CD14-positive monocyte (primary cell): ENCODE results near the gene ENO2. TPM values are rescaled to one million over a fixed set of nuclear protein-coding genes. Genes with fewer than 3 reads are reported as not detected.

Source experiments
- DNase-seq, 3 donors: peaks; one replicate each; pipeline ENCODE4 v3.0.0-alpha.2; 2011 to 2022
- H2AFZ ChIP-seq: 2 replicates; pipeline ENCODE4 v1.6.0; 2012; ENCODE audit warnings: mild to moderate bottlenecking, low read depth, low read length, inconsistent platforms; ENCODE audit not compliant: insufficient read depth, poor library complexity, severe bottlenecking
- H3K27ac ChIP-seq, 2 donors: 1 replicate in 1 of 2; 2 replicates in 1 of 2; pipeline ENCODE4 v1.5.1; 2012 to 2013; ENCODE audit warnings: low read length in 2 of 2, control low read depth in 1 of 2, inconsistent platforms in 1 of 2, low read depth in 1 of 2, mild to moderate bottlenecking in 1 of 2
- H3K27me3 ChIP-seq, 2 donors: one replicate each; pipeline versions ENCODE4 v1.6.0 to v1.6.1; 2011 to 2013; ENCODE audit warnings: low read length in 2 of 2; ENCODE audit not compliant: control insufficient read depth in 2 of 2, insufficient read depth in 2 of 2
- H3K36me3 ChIP-seq, 2 donors: replicated peaks in 1 of 2; 1 replicate in 1 of 2; 2 replicates in 1 of 2; pipeline versions ENCODE4 v1.5.1 to v1.6.1; 2012 to 2013; ENCODE audit warnings: low read length in 2 of 2, control low read depth in 1 of 2, inconsistent platforms in 1 of 2, mild to moderate bottlenecking in 1 of 2; ENCODE audit not compliant: insufficient read depth in 2 of 2, control insufficient read depth in 1 of 2
- H3K4me1 ChIP-seq, 2 donors: 1 replicate in 1 of 2; 2 replicates in 1 of 2; pipeline versions ENCODE4 v1.5.1 to v1.6.1; 2012 to 2013; ENCODE audit warnings: low read length in 2 of 2, control low read depth in 1 of 2, inconsistent platforms in 1 of 2, mild to moderate bottlenecking in 1 of 2, moderate library complexity in 1 of 2; ENCODE audit not compliant: insufficient read depth in 2 of 2, control insufficient read depth in 1 of 2
- H3K4me2 ChIP-seq: replicated peaks from 2 replicates; pipeline ENCODE3; 2012; ENCODE audit warnings: low read length, moderate library complexity, mild to moderate bottlenecking; ENCODE audit not compliant: poor library complexity, severe bottlenecking; ENCODE audit errors: extremely low read depth
- H3K4me3 ChIP-seq, 3 experiments: fragments of 200-600 bp in 1 of 3; sonication (generic) in 1 of 3; replicated peaks in 1 of 3; 1 replicate in 2 of 3; 2 replicates in 1 of 3; pipeline ENCODE4 v1.5.1; 2011 to 2013; ENCODE audit warnings: low read length in 3 of 3, mild to moderate bottlenecking in 3 of 3, control low read depth in 2 of 3, low read depth in 2 of 3, inconsistent platforms in 1 of 3, moderate library complexity in 1 of 3
- H3K79me2 ChIP-seq: 2 replicates; pipeline ENCODE4 v1.6.0; 2012; ENCODE audit warnings: mild to moderate bottlenecking, control low read depth, inconsistent platforms, low read length, moderate library complexity; ENCODE audit not compliant: insufficient read depth
- H3K9ac ChIP-seq: 2 replicates; pipeline ENCODE4 v1.6.0; 2017; ENCODE audit warnings: low read length, mild to moderate bottlenecking; ENCODE audit not compliant: insufficient read depth, poor library complexity, severe bottlenecking
- H3K9me3 ChIP-seq, 2 donors: replicated peaks in 1 of 2; 1 replicate in 1 of 2; 2 replicates in 1 of 2; pipeline versions ENCODE4 v1.5.1 to v1.6.1; 2012 to 2013; ENCODE audit warnings: low read length in 2 of 2, control low read depth in 1 of 2; ENCODE audit not compliant: control insufficient read depth in 1 of 2, insufficient read depth in 1 of 2
- H4K20me1 ChIP-seq: 2 replicates; pipeline ENCODE4 v1.6.0; 2012; ENCODE audit warnings: mild to moderate bottlenecking, low read length, control low read depth, moderate library complexity; ENCODE audit not compliant: insufficient read depth
- H3K27ac Mint-ChIP-seq, 7 donors: one replicate each; pipeline ENCODE4 v1.8.0; 2020; ENCODE audit warnings: mild to moderate bottlenecking in 7 of 7, mixed read lengths in 7 of 7, moderate library complexity in 6 of 7, inconsistent platforms in 2 of 7
- H3K27me3 Mint-ChIP-seq, 3 donors: one replicate each; pipeline ENCODE4 v1.8.0; 2021 to 2022; ENCODE audit warnings: low read depth in 3 of 3, mild to moderate bottlenecking in 3 of 3, mixed read lengths in 3 of 3, moderate library complexity in 3 of 3, inconsistent platforms in 1 of 3
- H3K36me3 Mint-ChIP-seq, 2 donors: one replicate each; pipeline ENCODE4 v1.8.0; 2020; ENCODE audit warnings: mixed read lengths in 2 of 2, inconsistent platforms in 1 of 2, mild to moderate bottlenecking in 1 of 2
- H3K4me1 Mint-ChIP-seq: one replicate; pipeline ENCODE4 v1.8.0; 2020; ENCODE audit warnings: mild to moderate bottlenecking, mixed read lengths
- H3K4me3 Mint-ChIP-seq, 2 donors: one replicate each; pipeline ENCODE4 v1.8.0; 2020; ENCODE audit warnings: mild to moderate bottlenecking in 2 of 2, mixed read lengths in 2 of 2, moderate library complexity in 1 of 2
- H3K9me3 Mint-ChIP-seq, 7 donors: one replicate each; pipeline ENCODE4 v1.8.0; 2020 to 2022; ENCODE audit warnings: mixed read lengths in 7 of 7, mild to moderate bottlenecking in 6 of 7, moderate library complexity in 6 of 7, inconsistent platforms in 2 of 7
- WGBS: methylation state at CpG from one replicate; pipeline ENCODE4 v1.1.5; 2013; ENCODE audit warnings: missing lambda C conversion rate; ENCODE audit not compliant: insufficient coverage; 5-methylcytosine and 5-hydroxymethylcytosine counted together
- intact Hi-C, 2 donors: fragments of 100-400 bp; cut with micrococcal nuclease; formaldehyde crosslinking; loops; one replicate each; pipeline versions ENCODE4 v1.15.0 to v1.15.1; 2023
- polyA plus RNA-seq, 3 donors: library from polyadenylated mRNA; depleted of rRNA in 1 of 3; unstranded in 2 of 3; stranded (reverse) in 1 of 3; fragments of 300-500 nt in 2 of 3; fragments of >200 nt in 1 of 3; fragmentation: Illumina TruSeq in 2 of 3; gene quantifications; 1 replicate in 2 of 3; 2 replicates in 1 of 3; pipeline ENCODE4 v1.2.3, GENCODE V29; 2012 to 2021
- TF ChIP-seq, protein P1 (sequence below): fragments of 200-600 bp; IDR thresholded peaks from one replicate; pipeline ENCODE4 v1.8.0; 2022; ENCODE audit warnings: antibody characterized with exemption, mild to moderate bottlenecking

The ENO2 gene
- polyA plus RNA-seq, 3 donors: 0.09 to 0.43 (median 0.19) TPM

GRCh38 chr12:6927379-6928021 lies 13.1 kb downstream of the ENO2 start, which contains the start of gene ATN1:
Gene ATN1 (plus strand): TSS chr12:6927959. CDS start chr12:6934002, 6,043 bp downstream.
- Mint-ChIP-seq H3K36me3 (peaks cover 5 to 13% of the 10 kb centered on the region in 2 donors), H3K27me3 (peaks cover 38 to 57% (median 52%) of the 10 kb centered on the region in 3 donors), H3K4me3 (peak within 1 kb of the TSS; percentile 89 to 93), H3K4me1 (peaks cover 46% of the 10 kb centered on the region), H3K9me3 (peaks cover 0 to 5% (median 2%) of the 10 kb centered on the region in 7 donors), H3K27ac (peak within 1 kb of the TSS in 6 of 7 donors; percentile 41 to 80 (median 70))
- no peaks in the 10 kb centered on the region for H3K36me3 ChIP-seq
- peak within 1 kb of the TSS; percentile 87 for H2AFZ ChIP-seq
- peaks cover 3 to 37% of the 10 kb centered on the region in 2 donors for H3K27me3 ChIP-seq
- H3K79me2 ChIP-seq: peaks cover 17% of the 10 kb centered on the region
- no peaks in the 10 kb centered on the region for H3K9me3 ChIP-seq
- DNase-seq: no peak
- peak within 1 kb of the TSS in 1 of 2 donors; percentile 56 for H3K27ac ChIP-seq
- H3K9ac ChIP-seq: peak within 1 kb of the TSS; percentile 69
- TF ChIP-seq, protein P1, sequence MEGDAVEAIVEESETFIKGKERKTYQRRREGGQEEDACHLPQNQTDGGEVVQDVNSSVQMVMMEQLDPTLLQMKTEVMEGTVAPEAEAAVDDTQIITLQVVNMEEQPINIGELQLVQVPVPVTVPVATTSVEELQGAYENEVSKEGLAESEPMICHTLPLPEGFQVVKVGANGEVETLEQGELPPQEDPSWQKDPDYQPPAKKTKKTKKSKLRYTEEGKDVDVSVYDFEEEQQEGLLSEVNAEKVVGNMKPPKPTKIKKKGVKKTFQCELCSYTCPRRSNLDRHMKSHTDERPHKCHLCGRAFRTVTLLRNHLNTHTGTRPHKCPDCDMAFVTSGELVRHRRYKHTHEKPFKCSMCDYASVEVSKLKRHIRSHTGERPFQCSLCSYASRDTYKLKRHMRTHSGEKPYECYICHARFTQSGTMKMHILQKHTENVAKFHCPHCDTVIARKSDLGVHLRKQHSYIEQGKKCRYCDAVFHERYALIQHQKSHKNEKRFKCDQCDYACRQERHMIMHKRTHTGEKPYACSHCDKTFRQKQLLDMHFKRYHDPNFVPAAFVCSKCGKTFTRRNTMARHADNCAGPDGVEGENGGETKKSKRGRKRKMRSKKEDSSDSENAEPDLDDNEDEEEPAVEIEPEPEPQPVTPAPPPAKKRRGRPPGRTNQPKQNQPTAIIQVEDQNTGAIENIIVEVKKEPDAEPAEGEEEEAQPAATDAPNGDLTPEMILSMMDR: no peak
- peaks cover 46 to 53% of the 10 kb centered on the region in 2 donors for H3K4me1 ChIP-seq
- H3K4me2 ChIP-seq: peak within 1 kb of the TSS; percentile 88
- intact Hi-C loops: no loop called here
- H4K20me1 ChIP-seq: no peaks in the 10 kb centered on the region
- peak within 1 kb of the TSS; percentile 50 to 80 (median 69) for H3K4me3 ChIP-seq
- WGBS: 0% methylated on average over 29 of the region's 66 CpGs

- WGBS: under 1% methylated on average over 25 of the region's 79 CpGs
- H3K4me2 ChIP-seq: peak overlapping the region; percentile 88
- H3K79me2 ChIP-seq: peaks cover 17% of the 10 kb centered on the region
Observed at GRCh38 chr12:6928022-6928702, 13.8 kb downstream of the ENO2 start.

More at GRCh38 chr12:6928022-6928702, 13.8 kb downstream of the ENO2 start:
- Mint-ChIP-seq H3K27ac (peak overlapping the region in 5 of 7 donors; percentile 59 to 80 (median 68)), H3K27me3 (peaks cover 34 to 57% (median 48%) of the 10 kb centered on the region in 3 donors), H3K4me3 (peak overlapping the region; percentile 89 to 93), H3K4me1 (peaks cover 40% of the 10 kb centered on the region), H3K9me3 (peaks cover 0 to 5% (median 2%) of the 10 kb centered on the region in 7 donors), H3K36me3 (peaks cover 5 to 13% of the 10 kb centered on the region in 2 donors)
- Histone ChIP-seq H3K36me3 (no peaks in the 10 kb centered on the region), H3K9ac (peak overlapping the region; percentile 65), H3K9me3 (no peaks in the 10 kb centered on the region), H3K27me3 (peaks cover 3 to 37% of the 10 kb centered on the region in 2 donors), H3K4me1 (peaks cover 40 to 47% of the 10 kb centered on the region in 2 donors), H2AFZ (peak overlapping the region; percentile 87), H3K27ac (no peak overlapping the region), H3K4me3 (peak overlapping the region; percentile 27 to 80 (median 50)), H4K20me1 (no peaks in the 10 kb centered on the region)
- TF ChIP-seq, protein P1: no peak
- intact Hi-C loops: no loop called here
- DNase-seq: no peak
